ENCODE measurements around the gene CHPF2. TPM values are rescaled to one million over a fixed set of nuclear protein-coding genes. Genes with fewer than 3 reads are reported as not detected.

The CHPF2 gene
- total and polyA plus RNA-seq, 3 donors from 2014 or later = 22.6 to 70.5 (median 66.5) TPM

- H3K27ac ChIP-seq = no peak overlapping the region
- intact Hi-C loops (cut with DNase I; ENCODE audit: low total_unique reads) = no loop called here
- no peaks in the 10 kb centered on the region for H3K27me3 ChIP-seq
- H3K4me3 ChIP-seq = no peak overlapping the region
- no peaks in the 10 kb centered on the region for H3K36me3 ChIP-seq (ENCODE audit: low read depth, missing control alignments)
- peaks cover 9% of the 10 kb centered on the region for H3K4me1 ChIP-seq
- TF ChIP-seq CTCF (IDR thresholded peaks at IDR 0.05) (no peak), POLR2A (IDR thresholded peaks at IDR 0.05) (no peak)
- no peaks in the 10 kb centered on the region for H3K9me3 ChIP-seq
- DNase-seq = no peak
- 74 to 84% methylated on average over 14 to 44 of the region's 44 CpGs for WGBS, 2 donors
Observed at GRCh38 chr7:151237244-151238189, 5.2 kb downstream of the CHPF2 start.

GRCh38 chr7:151238190-151238810 lies 6.0 kb downstream of the CHPF2 start:
- Histone ChIP-seq H3K36me3 (ENCODE audit: low read depth, missing control alignments) (no peaks in the 10 kb centered on the region), H3K27me3 (no peaks in the 10 kb centered on the region), H3K9me3 (no peaks in the 10 kb centered on the region), H3K4me1 (peaks cover 8% of the 10 kb centered on the region), H3K4me3 (no peak overlapping the region), H3K27ac (no peak overlapping the region)
- TF ChIP-seq CTCF (IDR thresholded peaks at IDR 0.05) = no peak
- DNase-seq = no peak
- intact Hi-C loops (cut with DNase I; ENCODE audit: low total_unique reads) = no loop called here
- 73 to 76% methylated on average over 3 to 11 of the region's 17 CpGs for WGBS, 2 donors

GRCh38 chr7:151238924-151239836 lies 6.9 kb downstream of the CHPF2 start:
- TF ChIP-seq POLR2A (IDR thresholded peaks at IDR 0.05) = no peak
- no peak for TF ChIP-seq CTCF (IDR thresholded peaks at IDR 0.05)
- Histone ChIP-seq H3K9me3 (no peaks in the 10 kb centered on the region), H3K27me3 (no peaks in the 10 kb centered on the region), H3K4me3 (no peak overlapping the region), H3K4me1 (no peaks in the 10 kb centered on the region), H3K27ac (no peak overlapping the region), H3K36me3 (ENCODE audit: low read depth, missing control alignments) (no peaks in the 10 kb centered on the region)
- WGBS, 2 donors = 90 to 92% methylated on average over 20 to 25 of the region's 25 CpGs
- DNase-seq = no peak
- intact Hi-C loops (cut with DNase I; ENCODE audit: low total_unique reads) = no loop called here

GRCh38 chr7:151239837-151240459 lies 7.7 kb downstream of the CHPF2 start:
- Histone ChIP-seq H3K4me3 (no peak overlapping the region), H3K27ac (no peak overlapping the region), H3K27me3 (no peaks in the 10 kb centered on the region), H3K36me3 (ENCODE audit: low read depth, missing control alignments) (no peaks in the 10 kb centered on the region), H3K9me3 (no peaks in the 10 kb centered on the region), H3K4me1 (peaks cover 6% of the 10 kb centered on the region)
- intact Hi-C loops (cut with DNase I; ENCODE audit: low total_unique reads) = no loop called here
- TF ChIP-seq CTCF (IDR thresholded peaks at IDR 0.05) = no peak
- TF ChIP-seq POLR2A (IDR thresholded peaks at IDR 0.05) = no peak
- WGBS, 2 donors = 52 to 62% methylated on average over 11 of the region's 11 CpGs
- DNase-seq = no peak

Data from testis (tissue), 3 donors.